DMS79 treated with DMSO at 0.1 percent for 48 hours (cell line): Measurements from ENCODE around the gene RAF1.
"Not testable (repeated sequence)": the region's sequence is repeated elsewhere in the genome, so short reads cannot be mapped to it uniquely, and the experiment has no call there.

ENCODE experiments used
- DNase-seq: peaks from one replicate; lab custom pipeline; 2025; lab: John Stamatoyannopoulos, UW

RAF1 gene

GRCh38 chr3:12638105-12638504 lies 25.8 kb downstream of the RAF1 start:
- DNase-seq: no peak

GRCh38 chr3:12633108-12633507 lies 30.8 kb downstream of the RAF1 start:
- DNase-seq: no peak

GRCh38 chr3:12632523-12632922 lies 31.4 kb downstream of the RAF1 start:
- DNase-seq: no peak

DNA sequence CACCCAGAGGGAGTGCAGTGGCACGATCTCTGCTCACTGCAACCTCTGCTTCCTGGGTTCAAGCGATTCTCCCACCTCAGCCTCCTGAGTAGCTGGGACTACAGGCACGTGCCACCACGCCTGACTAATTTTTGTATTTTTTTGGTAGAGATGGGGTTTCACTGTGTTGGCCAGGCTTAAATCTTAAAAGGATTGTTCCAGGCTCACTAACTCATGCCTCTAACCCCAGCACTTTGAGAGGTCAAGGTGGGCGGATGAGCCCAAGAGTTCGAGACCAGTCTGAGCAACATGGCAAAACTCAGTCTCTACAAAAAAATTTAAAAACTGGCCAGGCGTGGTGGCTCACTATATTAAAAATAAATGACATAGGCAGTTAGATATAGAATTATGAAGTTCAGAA lies 33.1 kb downstream of the RAF1 start:
- not testable (repeated sequence) for DNase-seq

GRCh38 chr3:12630292-12630691 lies 33.6 kb downstream of the RAF1 start:
- DNase-seq: no peak

- DNase-seq: peak; percentile 31
Measured at GRCh38 chr3:12629560-12629959, 34.4 kb downstream of the RAF1 start.

DNA sequence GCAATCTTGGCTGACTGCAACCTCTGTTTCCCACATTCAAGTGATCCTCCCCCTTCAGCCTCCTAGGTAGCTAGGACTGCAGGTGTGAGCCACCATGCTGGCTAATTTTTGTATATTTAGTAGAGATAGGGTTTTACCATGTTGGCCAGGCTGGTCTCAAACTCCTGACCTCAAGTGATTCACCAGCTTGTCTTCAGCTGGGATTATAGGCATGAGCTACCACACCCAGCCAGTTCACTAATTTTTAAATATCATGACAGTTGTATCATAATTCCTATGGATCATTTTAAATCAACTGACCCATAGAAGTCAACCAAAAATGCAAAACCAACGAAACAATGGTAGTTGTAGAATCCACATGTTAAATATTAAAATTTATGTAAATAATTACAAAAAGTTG lies 35.1 kb downstream of the RAF1 start:
- DNase-seq: no peak

DNA sequence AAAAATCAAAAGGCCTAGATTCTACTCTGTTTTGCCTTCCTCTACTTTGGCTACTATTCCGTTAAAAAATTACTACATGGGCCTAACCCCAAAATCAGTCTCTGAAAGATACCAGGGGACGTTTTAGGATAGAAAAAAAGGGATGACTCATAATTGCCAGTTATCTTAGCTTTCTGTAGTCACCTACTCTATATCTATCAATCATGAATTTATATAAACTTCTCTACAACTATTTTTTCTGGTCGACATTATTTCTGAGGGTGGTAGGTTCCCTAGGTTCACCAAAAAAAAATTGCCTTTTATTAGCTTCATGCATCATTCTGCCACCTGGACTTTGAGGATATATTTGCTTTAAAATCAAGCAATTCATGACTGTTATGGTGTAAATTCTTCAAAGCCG lies 36.5 kb downstream of the RAF1 start:
- no peak for DNase-seq

DNA sequence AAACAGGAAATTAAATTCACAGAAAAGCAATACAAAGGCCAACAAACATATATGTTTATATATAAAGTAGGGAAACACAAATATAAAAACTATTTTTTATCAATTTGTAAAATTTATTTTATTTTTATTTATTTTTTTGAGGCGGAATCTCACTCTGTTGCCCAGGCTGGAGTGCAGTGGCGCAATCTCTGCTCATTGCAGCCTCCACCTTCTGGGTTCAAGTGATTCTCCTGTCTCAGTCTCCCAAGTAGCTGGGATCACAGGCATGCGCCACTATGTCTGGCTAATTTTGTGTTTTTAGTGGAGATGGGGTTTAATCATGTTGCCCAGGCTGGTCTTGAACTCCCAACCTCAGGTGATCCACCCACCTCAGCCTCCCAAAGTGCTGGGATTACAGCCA lies 39.0 kb downstream of the RAF1 start:
- DNase-seq: not testable (repeated sequence)

- no peak for DNase-seq
Measured at GRCh38 chr3:12624056-12624455, 39.9 kb downstream of the RAF1 start.

- DNase-seq: no peak
Measured at GRCh38 chr3:12622335-12622734, 41.6 kb downstream of the RAF1 start.

DNA sequence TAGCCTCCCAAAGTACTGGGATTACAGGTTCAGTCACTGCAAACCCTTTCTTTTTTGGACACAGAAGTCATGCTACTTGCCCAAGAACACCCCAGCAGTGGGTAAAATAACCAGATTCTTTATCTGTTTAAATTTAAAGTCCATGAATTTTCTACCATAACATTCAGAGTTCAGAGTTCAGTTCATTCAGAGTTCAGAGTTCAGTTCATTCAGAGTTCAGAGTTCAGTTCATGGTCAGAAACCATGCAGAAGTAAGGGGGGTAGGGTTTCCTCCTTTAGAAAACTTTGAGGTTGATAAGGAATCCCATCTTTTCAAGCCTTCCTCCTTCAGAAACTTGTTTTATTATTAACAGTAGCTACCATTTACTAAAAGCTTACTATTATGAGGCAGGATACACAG lies 43.2 kb downstream of the RAF1 start:
- DNase-seq: no peak

GRCh38 chr3:12620305-12620704 lies 43.6 kb downstream of the RAF1 start:
- no peak for DNase-seq

DNA sequence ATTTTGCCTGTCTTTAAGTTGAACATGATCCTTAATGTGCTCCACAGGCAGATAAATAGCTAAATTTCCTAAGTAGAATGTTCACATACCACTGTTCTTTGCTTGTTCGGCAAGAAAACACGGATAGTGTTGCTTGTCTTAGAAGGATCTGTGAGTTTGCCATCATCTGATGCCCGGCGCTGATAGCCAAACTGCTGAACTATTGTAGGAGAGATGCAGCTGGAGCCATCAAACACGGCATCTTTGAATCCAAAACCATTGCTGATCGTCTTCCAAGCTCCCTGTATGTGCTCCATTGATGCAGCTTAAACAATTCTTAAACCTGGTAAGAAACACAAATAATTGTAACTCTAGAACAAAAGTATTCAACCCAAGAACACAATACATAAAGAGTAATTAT lies 45.5 kb downstream of the RAF1 start:
- DNase-seq: no peak

DNA sequence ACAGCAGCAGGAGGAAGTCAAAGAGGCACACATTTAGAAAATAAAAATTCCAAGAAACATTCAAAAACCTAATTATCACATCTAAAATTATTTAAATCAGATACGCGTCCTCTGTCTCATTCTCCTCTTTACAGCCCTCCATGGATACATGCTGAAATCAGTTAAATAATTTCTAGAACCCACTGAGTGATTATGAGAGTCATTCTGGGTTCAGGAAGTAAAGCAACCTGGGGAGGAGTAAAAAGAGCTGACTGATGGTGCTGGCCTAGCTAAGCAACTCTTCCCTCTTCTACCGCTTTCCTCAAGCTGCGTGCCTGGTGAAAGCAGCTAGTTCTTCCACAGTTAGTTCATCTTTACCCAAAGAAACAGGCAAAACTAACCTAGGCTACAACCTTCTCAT lies 48.7 kb downstream of the RAF1 start:
- DNase-seq: no peak

DNA sequence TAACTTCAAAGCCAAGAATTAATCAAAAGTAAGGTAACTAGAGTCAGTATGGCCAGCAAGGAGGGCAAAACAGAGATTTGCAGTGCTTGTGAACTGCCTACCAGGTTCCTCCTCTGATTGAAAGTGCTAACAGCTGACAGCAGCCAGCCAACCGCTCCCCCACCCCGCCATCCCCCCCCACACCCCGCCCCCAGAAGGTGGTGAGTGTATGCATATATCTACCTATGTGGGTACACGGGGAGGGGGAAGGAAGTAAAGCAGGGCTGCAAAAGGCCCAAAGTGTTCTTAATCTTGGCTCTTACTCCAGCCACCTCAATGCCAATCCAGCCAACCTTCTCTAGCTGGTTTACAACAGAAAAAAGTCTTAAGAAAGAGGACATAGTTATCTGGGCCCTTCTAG lies 50.7 kb downstream of the RAF1 start:
- DNase-seq: no peak

DNA sequence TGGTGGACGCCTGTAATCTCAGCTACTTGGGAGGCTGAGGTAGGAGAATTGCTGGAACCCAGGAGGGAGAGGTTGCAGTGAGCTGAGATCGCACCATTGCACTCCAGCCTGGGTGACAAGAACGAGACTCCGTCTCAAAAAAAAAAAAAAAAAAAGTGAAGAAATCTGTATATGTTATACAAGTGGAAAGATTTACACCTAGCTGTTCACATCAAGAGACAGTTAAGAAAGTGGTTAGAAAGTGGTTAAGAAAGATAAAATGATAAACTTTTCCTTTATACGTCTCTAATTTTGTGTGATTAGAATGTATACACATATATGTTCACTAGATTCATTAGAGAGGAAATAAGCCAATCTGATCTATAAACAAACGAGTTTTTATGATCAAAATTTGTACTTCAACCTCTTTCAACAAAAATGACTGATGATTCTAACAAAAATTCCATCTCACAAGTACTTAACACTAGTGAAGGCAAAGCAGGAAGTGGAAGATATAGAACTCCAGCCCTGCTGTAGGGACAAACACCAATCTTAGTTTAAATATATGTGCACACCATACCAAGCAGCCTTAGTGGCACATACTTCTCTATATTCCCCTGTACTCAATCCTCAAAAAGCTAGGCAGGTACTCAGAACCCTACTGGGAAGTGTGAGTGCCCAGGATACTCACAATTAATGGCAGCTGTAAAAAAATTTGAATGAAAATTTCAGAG lies 51.2 kb downstream of the RAF1 start:
- DNase-seq: no peak

DNA sequence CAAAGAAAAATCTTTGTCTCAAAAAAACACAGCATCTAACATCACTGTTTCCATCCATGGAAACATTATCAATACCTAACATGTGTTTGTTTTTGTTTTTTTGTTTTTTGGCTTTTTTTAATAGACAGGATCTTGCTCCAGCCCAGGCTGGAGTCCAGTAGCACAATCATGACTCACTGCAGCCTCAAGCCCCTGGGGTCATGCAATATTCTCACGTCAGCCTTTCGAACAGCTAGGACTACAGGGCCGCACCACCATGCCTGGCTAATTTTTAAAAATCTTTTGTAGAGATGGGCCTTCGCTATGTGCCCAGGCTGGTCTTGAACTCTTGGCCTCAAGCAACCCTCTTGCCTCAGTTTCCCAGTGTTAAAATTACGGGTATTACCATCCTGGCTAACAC lies 52.8 kb downstream of the RAF1 start:
- no peak for DNase-seq

DNA sequence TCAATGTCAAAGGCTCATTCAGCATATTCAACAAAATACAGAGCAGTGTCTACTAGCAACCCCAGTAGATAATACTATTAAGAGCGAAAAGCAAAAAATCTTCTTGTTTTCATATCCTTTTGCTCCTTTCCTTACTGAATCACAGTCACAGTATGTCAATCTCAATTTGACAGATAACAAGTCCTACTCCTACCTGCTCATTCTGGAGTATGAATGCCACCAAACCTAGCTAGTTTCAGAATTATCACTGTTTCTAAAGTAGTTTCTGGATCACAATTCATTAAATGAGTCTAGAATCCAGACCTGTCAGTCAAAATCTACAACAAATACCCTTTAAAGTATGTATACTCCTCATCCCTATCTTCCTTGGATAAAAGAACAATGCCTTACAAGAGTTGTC lies 55.5 kb downstream of the RAF1 start:
- DNase-seq: no peak

DNA sequence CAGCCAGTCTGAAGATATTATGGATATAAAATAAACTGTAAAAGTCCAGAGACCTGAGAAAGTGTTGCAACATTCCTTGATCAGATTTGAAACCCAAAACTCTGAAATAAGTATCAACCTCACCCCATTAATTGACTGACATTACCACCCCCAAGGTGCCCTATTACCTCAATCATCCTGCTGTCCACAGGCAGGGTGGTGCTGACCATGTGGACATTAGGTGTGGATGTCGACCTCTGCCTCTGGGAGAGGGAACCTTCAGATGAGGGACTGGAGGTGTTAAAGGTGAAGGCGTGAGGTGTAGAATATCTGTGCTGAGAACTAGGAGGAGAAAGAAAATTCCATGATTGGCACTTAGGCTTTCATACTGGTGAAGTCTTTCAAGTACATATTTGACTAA lies 59.9 kb downstream of the RAF1 start:
- no peak for DNase-seq

DNA sequence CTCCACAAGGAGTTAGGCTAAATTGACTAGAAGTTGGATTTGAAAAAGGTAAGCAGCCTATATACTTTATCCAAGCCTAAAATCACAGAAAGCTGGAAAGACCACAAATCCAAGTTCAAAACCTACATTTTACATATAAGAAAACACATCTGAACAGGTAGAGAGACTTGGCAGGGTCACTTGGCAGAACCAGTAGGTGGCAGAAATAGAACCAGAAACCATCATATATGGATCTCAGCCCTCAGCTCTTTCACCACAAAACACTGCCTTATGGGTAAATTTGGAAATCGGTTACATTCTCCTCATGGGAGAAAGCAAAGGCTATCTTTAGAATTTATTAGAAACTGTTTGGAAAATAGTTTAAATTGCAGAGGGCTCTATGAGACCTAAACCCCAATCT lies 62.8 kb downstream of the RAF1 start:
- DNase-seq: no peak

- DNase-seq: no peak
Measured at GRCh38 chr3:12598890-12599289, 65.0 kb downstream of the RAF1 start.

DNA sequence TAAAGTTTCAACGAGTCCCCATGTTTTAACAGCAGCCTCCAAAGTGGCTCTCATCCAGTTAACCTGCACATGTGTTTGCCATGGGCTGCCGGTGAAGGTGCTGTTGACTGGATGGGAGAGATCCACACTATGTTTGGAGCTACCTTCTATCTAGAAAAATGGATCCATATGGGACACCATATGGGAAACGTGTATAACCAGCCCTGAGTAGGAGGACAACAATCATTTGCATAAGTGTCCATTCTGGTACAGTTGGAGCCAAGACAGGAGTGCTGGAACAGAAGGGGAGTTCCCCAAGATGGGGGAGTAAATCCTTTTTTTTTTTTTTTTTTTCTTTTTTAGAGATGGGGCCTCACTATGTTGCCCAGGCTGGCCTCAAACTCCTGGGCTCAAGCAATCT lies 70.4 kb downstream of the RAF1 start:
- no peak for DNase-seq

DNA sequence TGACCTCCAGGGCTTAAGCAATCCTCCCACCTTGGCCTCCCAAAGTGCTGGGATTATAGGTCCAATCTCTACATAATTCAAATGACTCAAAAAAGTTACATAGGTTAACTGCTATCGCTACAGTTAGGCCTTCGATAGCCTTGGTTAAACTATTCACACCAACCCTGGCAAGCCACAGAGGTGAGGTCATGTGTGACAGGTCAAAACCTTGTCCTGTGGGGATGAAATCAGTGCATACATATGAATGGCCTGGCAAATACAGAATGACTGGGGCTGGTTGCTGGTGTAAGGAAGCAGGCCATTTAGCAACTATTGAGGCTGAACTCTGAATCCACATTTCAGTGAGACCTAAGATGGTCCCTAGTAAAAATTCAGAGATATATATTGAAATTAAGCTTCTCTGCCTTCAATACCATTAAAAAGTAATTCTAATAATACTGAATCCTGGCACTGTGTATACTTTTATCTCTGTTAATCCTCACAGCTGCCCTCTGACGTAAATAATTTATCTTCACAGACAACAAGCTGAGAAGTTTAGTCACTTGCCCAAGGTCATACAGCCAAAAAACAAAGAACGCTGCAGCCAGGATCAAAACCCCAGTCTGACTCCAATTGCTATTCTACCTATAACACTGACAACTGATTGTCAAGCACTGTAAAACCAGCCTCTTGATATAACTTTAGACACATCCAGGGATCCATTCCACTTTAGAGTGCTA lies 71.8 kb downstream of the RAF1 start:
- no peak for DNase-seq
